MM.1S (cell line): ENCODE data around the gene ATF3.
A peak's percentile ranks its signal among the peaks of the same experiment; 100 is the strongest.
"Not testable (repeated sequence)": the region's sequence is repeated elsewhere in the genome, so short reads cannot be mapped to it uniquely, and the experiment has no call there.

Experiments used
- DNase-seq: peaks from one replicate; pipeline ENCODE4 v3.0.0-alpha.2; 2015
- H2AFZ ChIP-seq: fragments of 300-600 bp; sonication (generic); 2 replicates; pipeline ENCODE4 v1.6.0; 2016; ENCODE audit warnings: antibody characterized with exemption, low read length
- H3F3A ChIP-seq: fragments of 300-600 bp; sonication (generic); 2 replicates; pipeline ENCODE4 v1.6.1; 2016; ENCODE audit warnings: mild to moderate bottlenecking, antibody characterized with exemption, low read length, moderate library complexity, mixed read lengths; ENCODE audit not compliant: insufficient read depth
- H3K27ac ChIP-seq: fragments of 300-600 bp; sonication (generic); 2 replicates; pipeline ENCODE4 v1.5.1; 2016; ENCODE audit warnings: mild to moderate bottlenecking, low read length
- H3K27me3 ChIP-seq: fragments of 300-600 bp; sonication (generic); replicated peaks from 2 replicates; pipeline ENCODE4 v1.6.0; 2016; ENCODE audit warnings: low read length; ENCODE audit not compliant: insufficient read depth
- H3K36me3 ChIP-seq: fragments of 300-600 bp; sonication (generic); replicated peaks from 2 replicates; pipeline ENCODE4 v1.6.1; 2016; ENCODE audit warnings: mild to moderate bottlenecking, low read length, mixed read lengths; ENCODE audit not compliant: insufficient read depth
- H3K4me1 ChIP-seq: fragments of 300-600 bp; sonication (generic); 2 replicates; pipeline ENCODE4 v1.6.1; 2016; ENCODE audit warnings: low read length, mixed read lengths
- H3K4me2 ChIP-seq: fragments of 300-600 bp; sonication (generic); 2 replicates; pipeline ENCODE4 v1.6.0; 2016; ENCODE audit warnings: low read depth, low read length
- H3K4me3 ChIP-seq: fragments of 300-600 bp; sonication (generic); 2 replicates; pipeline ENCODE4 v1.5.1; 2016; ENCODE audit warnings: low read length, mixed read lengths
- H3K79me2 ChIP-seq: fragments of 300-600 bp; sonication (generic); 2 replicates; pipeline ENCODE4 v1.6.1; 2016; ENCODE audit warnings: mixed run types, low read length, mixed read lengths
- H3K9ac ChIP-seq: fragments of 300-600 bp; sonication (generic); 2 replicates; pipeline ENCODE4 v1.6.1; 2016; ENCODE audit warnings: low read length, mixed read lengths
- H3K9me2 ChIP-seq: fragments of 300-600 bp; sonication (generic); replicated peaks from 2 replicates; pipeline ENCODE4 v1.6.1; 2016; ENCODE audit warnings: mild to moderate bottlenecking, low read length, mixed read lengths; ENCODE audit not compliant: insufficient read depth
- H3K9me3 ChIP-seq: fragments of 300-600 bp; sonication (generic); replicated peaks from 2 replicates; pipeline ENCODE4 v1.6.1; 2016; ENCODE audit warnings: mild to moderate bottlenecking, low read length, mixed read lengths; ENCODE audit not compliant: insufficient read depth
- H4K20me1 ChIP-seq: fragments of 300-600 bp; sonication (generic); 2 replicates; pipeline ENCODE4 v1.6.1; 2016; ENCODE audit warnings: mild to moderate bottlenecking, low read length, moderate library complexity, mixed read lengths; ENCODE audit not compliant: insufficient read depth
- CTCF ChIP-seq: fragments of 300-600 bp; sonication (generic); IDR thresholded peaks from 2 replicates; pipeline ENCODE4 v1.5.1; 2016; ENCODE audit warnings: antibody characterized with exemption, low read length, mixed read lengths
- EZH2 ChIP-seq: fragments of 300-600 bp; sonication (generic); optimal IDR thresholded peaks from 2 replicates; pipeline ENCODE3; 2017; ENCODE audit warnings: low read depth, mild to moderate bottlenecking, antibody characterized with exemption, low read length, mixed read lengths
- EZH2phosphoT487 ChIP-seq: fragments of 300-600 bp; sonication (generic); IDR thresholded peaks from 2 replicates; pipeline ENCODE4 v1.6.1; 2018; ENCODE audit warnings: antibody characterized with exemption, low read length

Gene ATF3

GRCh38 chr1:212656730-212657129 lies 48.2 kb downstream of the ATF3 start:
- Histone ChIP-seq H2AFZ (peak overlapping the region; percentile 74), H3K79me2 (no peaks in the 10 kb centered on the region)

DNA sequence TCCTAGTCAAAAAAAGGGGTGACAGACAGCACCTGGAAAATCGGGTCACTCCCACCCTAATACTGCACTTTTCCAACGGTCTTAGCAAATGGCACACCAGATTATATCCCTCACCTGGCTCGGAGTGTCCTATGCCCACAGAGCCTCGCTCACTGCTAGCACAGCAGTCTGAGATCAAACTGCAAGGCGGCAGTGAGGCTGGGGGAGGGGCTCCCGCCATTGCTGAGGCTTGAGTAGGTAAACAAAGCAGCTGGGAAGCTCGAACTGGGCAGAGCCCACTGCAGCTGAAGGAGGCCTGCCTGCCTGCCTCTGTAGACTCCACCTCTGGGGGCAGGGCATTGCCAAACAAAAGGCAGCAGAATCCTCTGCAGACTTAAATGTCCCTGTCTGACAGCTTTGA lies 49.7 kb downstream of the ATF3 start:
- not testable (repeated sequence) for H3K9me3 ChIP-seq, DNase-seq, H3K36me3 ChIP-seq, H3K4me3 ChIP-seq, H3K79me2 ChIP-seq, H3K27ac ChIP-seq, H2AFZ ChIP-seq, H3K9ac ChIP-seq, H4K20me1 ChIP-seq, H3K27me3 ChIP-seq, H3K4me2 ChIP-seq, H3K9me2 ChIP-seq
- peaks cover 32% of the 10 kb centered on the region for H3K4me1 ChIP-seq
- H3F3A ChIP-seq = peaks cover 15% of the 10 kb centered on the region

More at GRCh38 chr1:212656730-212657129, 48.2 kb downstream of the ATF3 start:
- no peaks in the 10 kb centered on the region for H4K20me1 ChIP-seq
- DNase-seq = peak; percentile 93
- H3K27me3 ChIP-seq = no peaks in the 10 kb centered on the region
- no peak for TF ChIP-seq EZH2phosphoT487
- no peak for TF ChIP-seq CTCF
- TF ChIP-seq EZH2 = no peak
- no peaks in the 10 kb centered on the region for H3K9me3 ChIP-seq
- H3K4me2 ChIP-seq = peak overlapping the region; percentile 61
- peak overlapping the region; percentile 86 for H3K27ac ChIP-seq
- H3K9me2 ChIP-seq = no peaks in the 10 kb centered on the region
- H3F3A ChIP-seq = peaks cover 15% of the 10 kb centered on the region
- H3K9ac ChIP-seq = peak overlapping the region; percentile 30
- no peaks in the 10 kb centered on the region for H3K36me3 ChIP-seq
- H3K4me3 ChIP-seq = no peak overlapping the region
- peaks cover 42% of the 10 kb centered on the region for H3K4me1 ChIP-seq

DNA sequence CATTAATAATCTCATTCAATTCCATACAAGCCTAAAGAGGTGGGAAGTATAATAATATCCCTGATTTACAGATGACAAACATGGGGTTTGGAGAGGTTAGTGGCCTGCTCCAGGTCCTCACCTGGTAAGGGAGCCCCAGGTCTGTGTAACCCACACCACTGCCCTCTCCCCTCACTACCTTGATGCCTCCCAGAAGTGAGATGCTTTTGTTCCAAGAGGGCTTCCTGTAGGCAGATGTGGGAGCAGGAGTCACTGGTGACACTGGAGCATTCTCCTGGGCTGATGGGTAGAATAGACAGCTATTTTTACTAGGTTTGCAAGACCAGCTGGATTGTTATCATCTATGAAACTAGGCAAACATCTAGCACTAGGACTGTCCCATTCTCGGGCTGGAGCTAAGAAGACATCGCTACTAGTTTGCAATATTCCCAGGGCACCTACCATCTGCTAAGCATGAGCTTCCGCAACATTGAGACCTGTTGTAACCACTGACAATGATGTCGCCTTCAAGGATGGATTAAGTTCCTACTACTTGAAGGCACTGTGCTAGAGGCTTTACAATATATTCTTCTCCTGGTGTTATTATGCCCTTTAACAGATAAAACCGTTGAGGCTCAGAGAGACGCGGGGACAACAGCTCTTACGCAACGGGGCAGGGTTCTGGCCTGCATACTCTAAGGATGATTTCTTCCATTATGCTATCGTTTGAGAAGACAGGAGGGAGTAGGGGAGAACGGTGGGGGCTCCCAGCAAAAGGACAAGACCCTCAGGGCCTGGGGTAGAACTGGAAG lies 56.0 kb downstream of the ATF3 start:
- peak overlapping the region; percentile 67; the same call in 1 of the 2 replicates for H3K4me3 ChIP-seq
- H2AFZ ChIP-seq = peak overlapping the region; percentile 81
- H3K9ac ChIP-seq = peak overlapping the region; percentile 55; the same call in 1 of the 2 replicates

More for the DNA sequence above, 56.0 kb downstream of the ATF3 start:
- H3K36me3 ChIP-seq = no peaks in the 10 kb centered on the region
- H3F3A ChIP-seq = no peaks in the 10 kb centered on the region
- no peaks in the 10 kb centered on the region for H4K20me1 ChIP-seq
- H3K27ac ChIP-seq = no peak overlapping the region
- H3K4me1 ChIP-seq = peaks cover 10% of the 10 kb centered on the region; the same call in 1 of the 2 replicates
- DNase-seq = no peak
- TF ChIP-seq EZH2phosphoT487 (no peak), EZH2 (no peak), CTCF (no peak)
- H3K79me2 ChIP-seq = no peaks in the 10 kb centered on the region
- H3K9me3 ChIP-seq = no peaks in the 10 kb centered on the region
- peak overlapping the region; percentile 58 for H3K4me2 ChIP-seq
- no peaks in the 10 kb centered on the region for H3K27me3 ChIP-seq
- no peaks in the 10 kb centered on the region for H3K9me2 ChIP-seq
